ENCODE data around the gene ATL3. TPM values are rescaled to one million over a fixed set of nuclear protein-coding genes. Genes with fewer than 3 reads are reported as not detected.
"Not testable (repeated sequence)": the region's sequence is repeated elsewhere in the genome, so short reads cannot be mapped to it uniquely, and the experiment has no call there.

Gene ATL3
- total RNA-seq (2014; rRNA removed; shearing (Covaris generic)) = 25.7 and 29.2 TPM in 2 replicates

GRCh38 chr11:63671322-63672155 lies at the start of gene ATL3:
ATL3 (minus strand) TSS chr11:63671376; CDS start chr11:63671335, 41 bp downstream.
- peak; percentile 99 for DNase-seq (ENCODE audit: low spot score)

- DNase-seq (ENCODE audit: low spot score) = no peak
These were observed 49.4 kb upstream of the ATL3 start for GRCh38 chr11:63720611-63721010.

GRCh38 chr11:63719987-63720386 lies 48.8 kb upstream of the ATL3 start:
- DNase-seq (ENCODE audit: low spot score) = no peak

GRCh38 chr11:63719001-63719400 lies 47.8 kb upstream of the ATL3 start:
- DNase-seq (ENCODE audit: low spot score) = no peak

GRCh38 chr11:63716046-63716445 lies 44.9 kb upstream of the ATL3 start:
- no peak for DNase-seq (ENCODE audit: low spot score)

- no peak for DNase-seq (ENCODE audit: low spot score)
These were observed 42.6 kb upstream of the ATL3 start for GRCh38 chr11:63713766-63714165.

- DNase-seq (ENCODE audit: low spot score) = no peak
These were observed 40.7 kb upstream of the ATL3 start for GRCh38 chr11:63711838-63712237.

GRCh38 chr11:63710476-63711217 lies 39.5 kb upstream of the ATL3 start:
- peak; percentile 62 for DNase-seq (ENCODE audit: low spot score)

GRCh38 chr11:63709336-63709884 lies 38.2 kb upstream of the ATL3 start:
- DNase-seq (ENCODE audit: low spot score) = no peak

- no peak for DNase-seq (ENCODE audit: low spot score)
These were observed 37.6 kb upstream of the ATL3 start for GRCh38 chr11:63708764-63709163.

GRCh38 chr11:63705526-63705925 lies 34.4 kb upstream of the ATL3 start:
- DNase-seq (ENCODE audit: low spot score) = no peak

GRCh38 chr11:63699896-63700295 lies 28.7 kb upstream of the ATL3 start:
- DNase-seq (ENCODE audit: low spot score) = no peak

GRCh38 chr11:63698976-63699733 lies 28.0 kb upstream of the ATL3 start:
- DNase-seq (ENCODE audit: low spot score) = no peak

- DNase-seq (ENCODE audit: low spot score) = no peak
These were observed 23.4 kb upstream of the ATL3 start for GRCh38 chr11:63694596-63694995.

- DNase-seq (ENCODE audit: low spot score) = no peak
These were observed 16.7 kb upstream of the ATL3 start for GRCh38 chr11:63687845-63688244.

GRCh38 chr11:63686926-63687325 lies 15.8 kb upstream of the ATL3 start:
- DNase-seq (ENCODE audit: low spot score) = no peak

- not testable (repeated sequence) for DNase-seq (ENCODE audit: low spot score)
These were observed 14.1 kb upstream of the ATL3 start for GRCh38 chr11:63685158-63685721.

- DNase-seq (ENCODE audit: low spot score) = no peak
These were observed 12.2 kb upstream of the ATL3 start for GRCh38 chr11:63683133-63683991.

GRCh38 chr11:63682066-63683021 lies 11.2 kb upstream of the ATL3 start:
- peak; percentile 75 for DNase-seq (ENCODE audit: low spot score)
